Left kidney (tissue), 8 donors: ENCODE measurements around the gene SIVA1. TPM values are rescaled to one million over a fixed set of nuclear protein-coding genes. Genes with fewer than 3 reads are reported as not detected.
A peak's percentile ranks its signal among the peaks of the same experiment; 100 is the strongest.

Experiments used
- DNase-seq: peaks from one replicate; pipeline ENCODE4 v3.0.0-alpha.2; 2013
- long read RNA-seq, 8 donors: transcript quantifications; one replicate each; lab custom pipeline, GENCODE V29; 2026
- polyA plus RNA-seq: library from polyadenylated mRNA; unstranded; fragments of 120-200 nt; gene quantifications from one replicate; pipeline ENCODE4 v1.2.1, GENCODE V29; 2013; ENCODE audit not compliant: insufficient read length

SIVA1 gene, protein sequence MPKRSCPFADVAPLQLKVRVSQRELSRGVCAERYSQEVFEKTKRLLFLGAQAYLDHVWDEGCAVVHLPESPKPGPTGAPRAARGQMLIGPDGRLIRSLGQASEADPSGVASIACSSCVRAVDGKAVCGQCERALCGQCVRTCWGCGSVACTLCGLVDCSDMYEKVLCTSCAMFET
- polyA plus RNA-seq, result 52.3 TPM
- long read RNA-seq, donor 1, full-length matches to known transcripts, result 101 of 182 reads
- long read RNA-seq, donor 1, partial matches to known transcripts, result 70 of 182 reads
- long read RNA-seq, donor 1, other reads (novel, unspliced or antisense), result 11 of 182 reads
- long read RNA-seq, donor 2, full-length matches to known transcripts, result 88 of 139 reads
- long read RNA-seq, donor 2, partial matches to known transcripts, result 39 of 139 reads
- long read RNA-seq, donor 2, other reads (novel, unspliced or antisense), result 12 of 139 reads
- long read RNA-seq, donor 3, full-length matches to known transcripts, result 71 of 120 reads
- long read RNA-seq, donor 3, partial matches to known transcripts, result 44 of 120 reads
- long read RNA-seq, donor 3, other reads (novel, unspliced or antisense), result 5 of 120 reads
- long read RNA-seq, donor 4, transcript SIVA1-201 (4 exons, 802 nt), result major isoform, 19 of 36 reads
- long read RNA-seq, donor 4, partial matches to known transcripts, result 14 of 36 reads
- long read RNA-seq, donor 4, other reads (novel, unspliced or antisense), result 0 of 36 reads
- long read RNA-seq, donor 5, full-length matches to known transcripts, result 176 of 293 reads
- long read RNA-seq, donor 5, partial matches to known transcripts, result 101 of 293 reads
- long read RNA-seq, donor 5, other reads (novel, unspliced or antisense), result 16 of 293 reads
- long read RNA-seq, donor 6, full-length matches to known transcripts, result 136 of 206 reads
- long read RNA-seq, donor 6, partial matches to known transcripts, result 57 of 206 reads
- long read RNA-seq, donor 6, other reads (novel, unspliced or antisense), result 13 of 206 reads
- long read RNA-seq, donor 7, full-length matches to known transcripts, result 151 of 245 reads
- long read RNA-seq, donor 7, partial matches to known transcripts, result 77 of 245 reads
- long read RNA-seq, donor 7, other reads (novel, unspliced or antisense), result 17 of 245 reads
- long read RNA-seq, donor 8, transcript SIVA1-201 (4 exons, 802 nt), result major isoform, 38 of 58 reads
- long read RNA-seq, donor 8, partial matches to known transcripts, result 16 of 58 reads
- long read RNA-seq, donor 8, other reads (novel, unspliced or antisense), result 0 of 58 reads

DNA sequence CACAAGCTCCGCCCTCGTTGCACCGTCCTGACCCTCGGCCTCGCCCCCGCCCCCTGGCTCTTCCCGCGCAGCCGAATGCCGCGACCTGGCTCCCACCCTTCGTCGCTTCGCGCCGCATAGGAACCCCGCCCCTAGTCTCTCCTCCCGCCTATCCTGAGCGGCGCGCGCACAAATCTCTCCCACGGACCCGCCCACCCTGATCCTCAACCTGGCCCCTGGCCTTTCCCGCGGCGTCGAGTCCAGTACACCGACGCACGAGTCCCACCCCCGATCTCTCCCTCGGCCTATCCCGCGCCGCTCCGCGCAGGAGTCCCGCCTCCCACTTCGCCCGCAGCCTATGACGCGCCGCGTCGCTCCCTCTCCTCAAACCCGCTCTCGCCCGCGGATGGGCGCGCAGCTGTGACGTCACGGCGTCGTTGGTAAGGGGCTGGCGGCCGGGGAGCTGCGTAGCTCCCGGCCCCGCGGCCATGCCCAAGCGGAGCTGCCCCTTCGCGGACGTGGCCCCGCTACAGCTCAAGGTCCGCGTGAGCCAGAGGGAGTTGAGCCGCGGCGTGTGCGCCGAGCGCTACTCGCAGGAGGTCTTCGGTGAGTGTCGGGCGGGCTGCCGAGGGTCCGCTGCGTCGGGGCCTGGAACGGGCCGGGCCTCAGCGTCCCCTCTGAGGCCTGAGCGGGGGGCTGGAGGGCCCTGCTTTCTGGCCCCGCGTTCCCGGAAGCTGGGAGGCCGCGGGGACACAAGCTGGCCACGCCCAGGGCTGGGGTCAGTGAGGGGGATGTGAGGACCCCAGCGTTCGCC, at the start of gene SIVA1:
TSS of gene SIVA1 (plus strand) at position 413 of the 793 bp plus-strand sequence. CDS start at position 468, 55 bp downstream.
- DNase-seq, result peak; percentile 99

DNA sequence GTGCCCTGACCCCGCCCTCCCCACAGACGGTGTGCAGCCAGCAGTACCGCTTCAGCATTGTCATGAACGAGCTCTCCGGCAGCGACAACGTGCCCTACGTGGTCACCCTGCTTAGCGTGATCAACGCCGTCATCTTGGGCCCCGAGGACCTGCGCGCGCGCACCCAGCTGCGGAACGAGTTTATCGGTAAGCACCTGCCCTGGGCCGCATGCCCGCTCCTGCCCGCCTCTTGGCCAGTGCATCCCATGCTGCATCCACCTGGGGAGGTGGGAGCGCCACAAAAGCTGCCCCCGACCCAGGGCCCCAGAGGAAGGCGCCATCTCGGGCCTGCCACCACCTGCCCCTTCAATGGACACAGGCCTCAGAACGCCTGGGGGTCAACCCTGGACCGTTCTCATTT, 49.7 kb upstream of the SIVA1 start:
- no peak for DNase-seq

DNA sequence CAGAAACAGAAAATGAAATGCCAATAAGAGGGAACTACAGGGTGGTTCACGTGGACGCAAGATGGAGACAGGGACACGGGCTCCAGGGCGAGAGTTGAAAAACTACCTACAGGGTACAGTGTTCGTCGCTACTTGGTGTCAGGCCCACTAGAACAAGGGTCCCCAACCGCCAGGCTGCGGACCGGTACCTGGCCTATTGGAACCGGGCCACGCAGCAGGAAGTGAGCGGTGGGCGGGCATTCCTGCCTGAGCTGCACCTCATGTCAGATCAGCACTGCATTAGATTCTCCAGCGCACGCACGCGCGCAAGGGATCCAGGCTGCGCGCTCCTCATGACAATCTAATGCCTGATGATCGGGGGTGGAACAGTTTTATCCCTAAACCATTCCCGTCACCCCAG, 48.7 kb upstream of the SIVA1 start:
- no peak for DNase-seq

DNA sequence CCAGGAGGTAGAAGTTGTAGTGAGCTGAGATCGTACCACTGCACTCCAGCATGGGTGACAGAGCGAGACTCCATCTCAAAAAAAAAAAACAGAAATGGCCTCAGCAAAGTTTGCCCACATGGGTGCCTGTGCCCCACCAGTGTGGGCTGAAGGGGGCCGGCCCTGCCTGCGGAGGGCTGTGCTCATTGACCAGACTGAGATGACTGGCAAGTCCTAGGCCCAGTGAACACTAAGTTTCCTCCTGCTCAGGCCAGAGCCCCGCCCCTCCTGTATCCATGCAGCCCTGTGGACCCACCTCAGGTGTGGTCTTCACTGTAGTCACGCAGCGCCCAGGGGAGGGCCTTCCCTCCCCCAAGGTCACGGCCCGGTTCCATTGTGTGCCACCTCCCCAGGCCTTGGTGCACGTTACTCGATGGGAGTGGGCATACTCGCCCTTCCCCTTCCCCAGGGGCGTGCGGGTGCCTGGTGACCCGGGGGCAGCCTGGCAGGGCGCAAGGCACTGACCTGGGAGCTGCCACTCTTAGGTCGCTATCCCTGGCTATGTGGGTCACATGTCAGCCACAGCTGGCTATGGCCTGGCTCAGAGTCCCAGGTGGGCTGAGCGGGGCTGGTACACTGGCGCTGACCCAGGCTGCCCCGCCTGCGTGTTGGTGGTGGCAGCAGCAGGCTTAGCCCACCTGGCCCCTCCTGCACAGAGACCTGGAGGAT, 47.5 kb upstream of the SIVA1 start:
- no peak for DNase-seq

DNA sequence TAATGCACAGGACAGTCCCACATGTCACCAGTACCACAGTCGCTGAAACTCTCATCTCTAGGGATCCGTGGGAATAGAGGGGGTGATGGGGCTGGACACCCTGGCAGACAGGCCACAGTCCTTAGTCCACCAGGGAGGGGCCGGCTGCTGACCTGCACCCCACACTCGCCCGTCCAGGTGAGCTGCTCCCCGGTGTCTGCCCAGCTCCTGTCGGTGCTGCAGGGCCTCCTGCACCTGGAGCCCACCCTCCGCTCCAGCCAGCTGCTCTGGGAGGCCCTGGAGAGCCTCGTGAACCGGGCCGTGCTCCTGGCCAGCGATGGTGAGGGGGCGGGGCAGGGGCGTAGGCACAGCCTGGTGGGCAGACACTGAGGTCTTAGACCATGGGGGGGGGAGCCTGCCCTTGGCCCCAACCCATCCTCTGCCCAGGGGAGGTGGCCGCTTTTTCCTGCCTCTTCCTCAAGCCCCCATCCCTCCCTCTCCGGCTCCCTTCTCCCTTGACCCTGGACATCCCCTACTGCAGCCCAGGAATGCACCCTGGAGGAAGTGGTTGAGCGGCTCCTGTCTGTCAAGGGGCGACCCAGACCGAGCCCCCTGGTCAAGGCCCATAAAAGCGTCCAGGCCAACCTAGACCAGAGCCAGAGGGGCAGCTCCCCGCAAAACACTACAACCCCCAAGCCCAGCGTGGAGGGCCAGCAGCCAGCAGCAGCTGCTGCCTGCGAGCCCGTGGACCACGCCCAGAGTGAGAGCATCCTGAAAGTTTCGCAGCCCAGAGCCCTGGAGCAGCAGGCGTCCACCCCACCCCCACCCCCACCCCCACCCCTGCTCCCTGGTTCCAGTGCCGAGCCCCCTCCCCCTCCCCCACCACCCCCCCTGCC, 46.0 kb upstream of the SIVA1 start:
- no peak for DNase-seq

DNA sequence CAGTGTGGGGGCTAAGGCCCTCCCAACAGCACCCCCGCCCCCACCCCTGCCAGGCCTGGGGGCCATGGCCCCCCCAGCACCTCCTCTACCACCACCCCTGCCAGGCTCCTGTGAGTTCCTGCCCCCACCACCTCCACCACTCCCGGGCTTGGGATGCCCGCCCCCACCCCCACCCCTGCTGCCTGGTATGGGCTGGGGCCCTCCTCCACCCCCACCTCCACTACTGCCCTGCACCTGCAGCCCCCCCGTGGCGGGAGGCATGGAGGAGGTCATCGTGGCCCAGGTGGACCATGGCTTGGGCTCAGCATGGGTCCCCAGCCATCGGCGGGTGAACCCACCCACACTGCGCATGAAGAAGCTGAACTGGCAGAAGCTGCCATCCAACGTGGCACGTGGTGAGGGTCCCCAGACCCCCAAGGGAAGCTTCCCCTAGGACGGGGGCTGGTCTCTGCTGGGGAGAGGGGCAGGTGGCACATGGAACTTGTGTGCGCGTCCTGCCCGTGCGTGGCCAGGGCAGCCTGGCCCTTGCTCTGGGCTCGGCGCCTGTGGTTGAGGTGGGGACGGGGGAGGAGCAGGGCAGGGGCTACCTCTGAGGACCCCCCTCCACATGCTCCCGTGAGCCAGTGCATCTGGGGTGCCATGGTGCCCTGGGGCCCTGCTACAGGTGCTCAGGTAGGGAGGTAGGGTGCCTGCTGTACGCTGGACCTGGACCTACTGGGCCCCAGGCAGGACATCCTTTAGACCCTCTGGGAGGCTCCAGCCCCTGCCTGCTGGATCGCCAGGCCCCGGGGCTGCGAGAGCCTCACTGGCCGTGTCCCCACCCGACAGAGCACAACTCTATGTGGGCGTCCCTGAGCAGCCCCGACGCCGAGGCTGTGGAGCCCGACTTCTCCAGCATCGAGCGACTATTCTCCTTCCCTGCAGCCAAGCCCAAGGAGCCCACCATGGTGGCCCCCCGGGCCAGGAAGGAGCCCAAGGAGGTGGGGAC, 45.0 kb upstream of the SIVA1 start:
- DNase-seq, result no peak

DNA sequence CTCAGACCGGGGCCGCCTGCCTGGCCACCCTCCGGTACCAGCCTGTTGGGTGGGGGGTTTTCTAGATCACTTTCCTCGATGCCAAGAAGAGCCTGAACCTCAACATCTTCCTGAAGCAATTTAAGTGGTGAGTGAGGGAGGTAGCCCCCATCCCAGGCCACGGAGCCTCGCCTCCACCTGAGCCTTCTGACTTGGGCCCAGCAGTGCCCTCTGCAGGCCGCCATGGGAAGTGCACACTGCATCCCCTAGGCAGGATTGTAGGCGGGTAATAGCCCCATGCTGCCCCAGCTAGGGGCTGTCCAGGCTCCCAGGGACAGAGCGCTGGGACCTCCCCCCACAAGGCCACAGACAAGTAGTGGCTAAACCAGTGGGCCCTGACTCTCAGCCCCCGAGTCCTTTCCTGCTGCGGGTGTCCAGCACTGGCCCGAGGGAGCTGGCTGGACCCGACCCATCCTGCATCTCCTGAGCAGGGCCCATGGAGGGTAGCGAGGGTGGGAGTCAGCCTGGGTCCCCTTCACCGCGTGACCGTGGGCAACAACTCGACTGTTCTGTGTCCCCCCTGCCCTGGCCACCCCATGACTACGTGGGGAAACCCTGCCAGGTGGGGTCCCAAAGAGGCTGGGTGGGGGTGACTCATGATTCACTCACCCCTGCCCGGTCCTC, 44.2 kb upstream of the SIVA1 start:
- peak; percentile 66 for DNase-seq

DNA sequence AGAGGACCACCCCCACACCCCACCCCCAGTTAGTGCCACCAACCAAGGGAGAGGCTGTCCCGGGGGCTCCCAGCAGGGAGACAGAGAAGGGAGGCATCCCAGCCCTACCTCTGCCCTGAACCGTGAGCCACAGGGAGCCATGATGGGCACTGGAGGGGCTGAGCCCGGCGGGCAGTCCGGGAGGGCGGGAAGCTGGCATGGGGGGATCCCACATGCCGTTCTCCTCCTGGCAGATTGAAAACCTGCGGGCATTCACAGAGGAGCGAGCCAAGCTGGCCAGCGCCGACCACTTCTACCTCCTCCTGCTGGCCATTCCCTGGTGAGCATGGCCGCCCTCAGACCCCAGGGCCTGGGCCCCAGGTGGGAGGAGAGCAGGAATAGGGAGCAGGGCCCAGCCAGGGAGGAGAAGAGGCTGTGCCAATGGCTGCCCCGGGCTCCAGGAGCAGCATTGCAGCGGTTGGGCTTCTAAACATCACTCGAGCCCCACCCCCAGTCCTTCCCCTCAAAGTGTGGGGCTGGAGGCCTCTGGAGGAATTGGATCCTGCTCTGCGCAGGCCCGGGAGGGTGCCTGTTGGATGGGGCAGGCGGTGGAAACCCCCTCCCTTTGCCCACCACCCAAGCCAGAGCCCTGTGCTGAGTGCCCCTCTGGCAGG, 43.4 kb upstream of the SIVA1 start:
- DNase-seq, result no peak

DNA sequence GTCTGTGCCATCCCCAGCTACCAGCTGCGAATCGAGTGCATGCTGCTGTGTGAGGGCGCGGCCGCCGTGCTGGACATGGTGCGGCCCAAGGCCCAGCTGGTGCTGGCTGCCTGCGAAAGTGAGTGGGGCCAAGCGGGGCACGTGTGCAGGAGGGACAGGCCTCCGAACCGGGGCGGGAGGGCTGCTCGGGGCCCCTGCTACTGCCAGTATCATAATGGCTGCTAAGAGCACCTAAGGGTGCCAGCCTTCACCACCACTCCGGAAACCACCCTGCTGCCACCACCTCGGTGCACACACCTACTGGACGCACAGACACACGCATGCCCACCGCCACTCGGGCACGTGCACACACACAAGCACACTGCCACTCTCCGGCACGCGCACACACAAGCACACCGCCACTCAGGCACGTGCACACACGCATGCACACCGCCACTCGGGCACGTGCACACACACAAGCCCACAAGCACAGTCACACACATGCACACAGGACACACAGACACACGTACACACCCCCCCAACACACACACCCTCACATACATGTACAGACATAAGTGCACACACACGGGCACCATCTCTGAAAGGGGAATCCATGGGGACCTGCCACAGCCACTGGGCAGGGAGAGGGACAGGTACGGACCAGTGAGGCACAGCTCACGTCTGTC, 42.7 kb upstream of the SIVA1 start:
- no peak for DNase-seq

DNA sequence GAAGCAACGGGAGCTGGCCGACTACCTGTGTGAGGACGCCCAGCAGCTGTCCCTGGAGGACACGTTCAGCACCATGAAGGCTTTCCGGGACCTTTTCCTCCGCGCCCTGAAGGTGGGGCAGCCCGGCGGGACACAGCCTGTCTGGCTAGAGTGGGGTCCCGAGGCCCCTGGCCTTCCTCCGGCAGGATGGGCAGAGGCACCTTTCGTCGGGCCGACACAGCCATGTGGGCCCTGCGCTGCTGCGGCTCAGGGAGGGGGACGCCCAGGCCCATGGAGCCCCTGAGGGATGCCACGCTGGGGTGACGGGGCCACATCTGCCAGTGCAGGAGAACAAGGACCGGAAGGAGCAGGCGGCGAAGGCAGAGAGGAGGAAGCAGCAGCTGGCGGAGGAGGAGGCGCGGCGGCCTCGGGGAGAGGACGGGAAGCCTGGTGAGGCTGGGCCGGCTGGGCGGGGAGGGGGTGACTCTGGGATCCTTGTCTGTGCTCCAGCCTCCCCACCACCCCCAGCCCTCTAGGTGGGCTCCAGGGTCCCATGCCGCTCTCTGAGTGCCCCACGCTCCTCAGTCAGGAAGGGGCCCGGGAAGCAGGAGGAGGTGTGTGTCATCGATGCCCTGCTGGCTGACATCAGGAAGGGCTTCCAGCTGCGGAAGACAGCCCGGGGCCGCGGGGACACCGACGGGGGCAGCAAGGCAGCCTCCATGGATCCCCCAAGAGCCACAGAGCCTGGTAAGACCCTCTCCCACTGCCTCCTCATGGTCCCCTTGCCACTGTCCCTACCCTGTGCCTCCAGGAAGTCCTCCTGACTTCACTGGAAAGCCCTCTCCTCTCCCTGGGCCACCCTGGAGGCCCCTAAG, 39.8 kb upstream of the SIVA1 start:
- DNase-seq, result no peak

DNA sequence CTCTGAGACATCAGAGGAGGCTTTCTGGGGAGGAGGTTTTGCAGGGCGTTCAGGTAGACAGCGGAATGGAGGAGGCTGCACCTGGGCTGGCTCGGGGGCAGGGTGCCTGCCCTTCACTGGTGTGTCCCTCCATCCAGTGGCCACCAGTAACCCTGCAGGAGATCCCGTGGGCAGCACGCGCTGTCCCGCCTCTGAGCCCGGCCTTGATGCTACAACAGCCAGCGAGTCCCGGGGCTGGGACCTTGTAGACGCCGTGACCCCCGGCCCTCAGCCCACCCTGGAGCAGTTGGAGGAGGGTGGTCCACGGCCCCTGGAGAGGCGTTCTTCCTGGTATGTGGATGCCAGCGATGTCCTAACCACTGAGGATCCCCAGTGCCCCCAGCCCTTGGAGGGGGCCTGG, 38.9 kb upstream of the SIVA1 start:
- no peak for DNase-seq

DNA sequence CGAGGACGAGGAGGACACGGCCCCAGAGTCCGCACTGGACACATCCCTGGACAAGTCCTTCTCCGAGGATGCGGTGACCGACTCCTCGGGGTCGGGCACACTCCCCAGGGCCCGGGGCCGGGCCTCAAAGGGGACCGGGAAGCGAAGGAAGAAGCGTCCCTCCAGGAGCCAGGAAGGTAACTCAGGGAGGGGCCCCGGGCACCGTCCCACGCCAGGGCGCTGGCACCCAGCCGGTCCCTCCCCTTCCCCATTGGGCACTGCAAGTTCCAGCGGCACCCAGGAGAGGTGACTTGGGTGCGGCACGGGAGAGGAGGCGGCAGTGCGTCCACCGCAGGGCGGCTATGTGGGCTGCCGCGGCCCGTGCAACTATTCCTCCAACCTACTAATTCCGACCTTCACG, 38.3 kb upstream of the SIVA1 start:
- no peak for DNase-seq

DNA sequence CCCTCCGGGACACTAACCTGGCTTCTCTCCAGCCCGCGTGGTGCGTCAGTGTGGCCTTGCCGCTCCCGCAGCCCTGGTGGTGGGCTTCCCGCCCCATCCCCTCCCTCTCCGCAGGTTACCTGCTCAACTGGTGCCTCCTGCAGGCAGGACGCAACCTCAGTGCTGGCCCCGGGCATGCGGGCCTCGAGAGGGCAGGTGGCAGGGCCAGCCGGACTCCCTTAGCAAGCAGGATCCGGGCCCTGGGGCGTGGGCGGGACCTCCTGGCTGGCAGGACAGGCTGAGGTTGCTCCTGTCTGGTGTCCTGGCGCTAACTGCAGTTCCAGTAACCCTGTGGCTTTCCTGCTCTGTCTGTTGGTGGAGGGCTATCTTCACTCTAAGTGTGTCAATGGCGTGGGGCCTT, 37.5 kb upstream of the SIVA1 start:
- DNase-seq, result no peak

DNA sequence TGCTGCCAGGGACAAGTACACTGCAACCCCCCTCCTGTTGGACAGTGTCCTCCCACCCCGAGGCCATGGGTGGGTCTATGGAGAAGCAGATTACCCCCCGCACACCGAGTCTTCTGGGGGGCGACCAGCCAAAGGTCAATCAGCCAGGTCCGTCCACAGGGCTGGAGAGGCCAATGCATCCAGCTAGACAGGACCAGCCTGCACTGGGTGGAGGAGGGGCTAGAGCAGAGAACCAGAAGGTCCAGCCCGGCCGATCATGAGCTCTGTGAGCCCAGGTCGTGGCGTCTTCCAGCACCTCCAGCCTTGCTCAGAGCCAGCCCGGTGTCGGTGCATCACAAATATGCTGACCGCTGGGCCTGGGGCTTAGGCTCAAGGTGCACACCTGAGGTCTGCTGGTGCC, 37.1 kb upstream of the SIVA1 start:
- no peak for DNase-seq

DNA sequence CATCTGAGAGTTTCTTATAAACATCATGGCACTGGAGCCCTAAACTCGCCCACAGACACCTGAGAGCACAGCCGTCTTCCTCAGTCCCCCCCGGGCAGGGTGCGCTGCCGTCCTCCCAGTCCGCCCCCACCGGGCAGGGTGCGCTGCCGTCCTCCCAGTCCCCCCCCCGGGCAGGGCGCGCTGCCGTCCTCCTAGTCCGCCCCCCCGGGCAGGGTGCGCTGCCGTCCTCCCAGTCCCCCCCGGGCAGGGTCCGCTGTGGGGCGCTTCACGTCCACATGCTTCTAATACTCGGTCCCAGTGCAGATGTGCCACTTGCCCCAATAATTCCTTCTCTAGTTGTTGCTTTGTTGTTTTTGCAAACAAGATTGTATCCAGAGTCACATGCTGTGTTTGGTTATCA, 35.8 kb upstream of the SIVA1 start:
- no peak for DNase-seq

DNA sequence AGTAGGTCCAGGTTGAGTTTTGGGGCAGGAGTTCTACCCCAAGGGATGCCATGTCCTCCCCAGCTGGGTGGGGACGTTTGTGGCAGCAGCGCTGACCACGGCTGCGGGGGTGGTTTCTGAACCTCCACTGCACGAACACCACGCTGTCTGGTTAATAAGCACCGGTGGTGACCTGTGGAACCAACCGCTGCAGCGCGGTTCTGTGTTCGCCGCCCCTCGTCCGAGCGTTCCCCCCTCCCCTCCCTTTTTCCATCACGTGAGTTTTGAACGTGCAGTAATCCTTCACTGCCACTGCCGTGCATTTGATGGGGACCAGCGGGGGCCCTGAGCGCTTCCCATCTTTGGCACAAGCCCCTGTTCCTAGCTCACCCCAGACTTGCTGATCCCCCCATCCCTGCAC, 35.3 kb upstream of the SIVA1 start:
- no peak for DNase-seq
